NOMO-1 (cell line): ENCODE results near the gene LRRC49.
"Not testable (repeated sequence)": the region's sequence is repeated elsewhere in the genome, so short reads cannot be mapped to it uniquely, and the experiment has no call there.

Experiments used
- DNase-seq, 2 experiments: peaks; one replicate each; lab custom pipeline; 2025; ENCODE audit not compliant: unreplicated experiment in 2 of 2; lab: John Stamatoyannopoulos, UW

LRRC49 gene

GRCh38 chr15:70967646-70968045 is 75.0 kb downstream of the LRRC49 start:
- no peak for DNase-seq

- peak in 1 of 2 experiments; percentile 6 for DNase-seq
Observed at GRCh38 chr15:70974004-70974832, 81.6 kb downstream of the LRRC49 start.

DNA sequence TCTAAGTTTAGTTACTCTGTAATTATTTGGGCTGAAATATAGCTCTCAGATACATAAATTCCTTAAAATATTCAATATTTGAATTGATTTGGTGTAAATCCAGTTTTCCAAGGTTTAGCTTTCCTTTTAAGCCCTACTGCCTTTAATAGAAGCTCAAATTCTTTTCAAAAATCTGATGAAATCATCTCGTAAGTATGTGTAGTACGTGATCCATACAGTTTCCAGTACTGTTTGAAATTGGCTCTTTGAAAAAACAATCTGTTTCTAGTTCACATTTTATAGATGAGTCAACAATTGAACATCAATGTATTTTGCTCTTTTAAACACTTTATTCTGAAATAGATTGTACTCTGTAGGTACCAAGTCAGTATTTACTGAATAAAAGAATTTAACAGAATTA is 84.2 kb downstream of the LRRC49 start:
- no peak for DNase-seq

DNA sequence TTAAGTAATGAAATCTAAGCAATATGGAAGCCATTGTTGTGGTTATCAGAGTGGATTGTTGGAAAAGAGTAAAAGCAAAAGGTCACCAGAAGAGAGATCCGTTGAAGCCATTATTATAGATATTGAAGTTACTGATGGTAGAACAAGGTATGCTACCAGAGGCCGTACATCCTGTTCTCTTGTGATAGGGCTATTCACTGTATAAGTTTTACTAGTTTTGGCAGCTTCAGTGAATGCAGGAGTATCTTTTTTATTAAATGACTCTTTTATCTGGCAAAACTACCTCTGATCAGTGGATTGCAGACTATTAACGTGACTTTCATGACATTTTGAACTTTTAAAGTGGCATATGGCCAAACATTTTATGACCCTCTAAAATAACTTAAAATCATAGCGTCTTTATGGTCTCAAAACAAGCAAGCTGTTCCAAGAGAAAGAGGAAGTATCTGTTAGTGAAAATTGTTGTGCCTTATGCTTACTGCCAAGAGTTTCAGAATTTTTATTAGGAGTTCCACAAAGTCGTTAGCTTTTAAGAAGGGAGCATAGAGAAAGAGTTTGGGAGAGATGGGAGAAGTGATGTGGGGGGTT is 102.9 kb downstream of the LRRC49 start:
- peak; percentile 1 to 34 for DNase-seq

- DNase-seq: no peak
Observed at GRCh38 chr15:70998319-70998718, 105.7 kb downstream of the LRRC49 start.

DNA sequence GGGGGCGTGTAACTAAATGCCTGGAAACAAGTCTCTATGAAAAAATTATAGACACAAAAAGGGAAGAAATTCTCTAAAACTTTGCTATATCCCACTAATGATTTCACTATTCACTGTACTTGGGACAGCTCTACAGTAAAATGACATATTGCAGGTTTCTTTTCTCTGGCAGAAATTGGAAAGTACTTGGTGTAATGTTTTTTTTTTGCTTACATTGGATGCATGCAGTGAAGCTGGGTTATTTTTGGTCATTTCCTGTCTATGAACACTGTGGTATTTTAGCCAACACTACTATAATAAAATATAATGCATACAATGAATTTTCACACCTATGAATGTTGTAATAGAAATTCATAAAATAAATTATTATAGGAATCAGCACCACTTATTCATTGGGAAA is 109.7 kb downstream of the LRRC49 start:
- no peak for DNase-seq

GRCh38 chr15:71003319-71003718 is 110.7 kb downstream of the LRRC49 start:
- DNase-seq: no peak

DNA sequence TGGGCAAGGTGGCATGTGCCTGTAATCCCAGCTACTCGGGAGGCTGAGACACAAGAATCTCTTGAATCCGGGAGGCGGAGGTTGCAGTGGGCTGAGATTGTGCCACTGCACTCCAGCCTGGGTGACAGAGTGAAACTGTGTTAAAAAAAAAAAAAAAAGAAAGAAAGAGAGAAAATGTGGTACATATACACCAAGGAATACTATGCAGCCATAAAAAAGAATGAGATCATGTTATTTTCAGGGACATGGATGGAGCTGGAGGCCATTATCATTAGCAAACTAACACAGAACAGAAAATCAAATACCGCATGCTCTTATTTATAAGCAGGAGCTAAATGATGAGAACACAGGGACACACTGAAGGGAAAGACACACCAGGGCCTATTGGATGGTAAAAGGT is 111.9 kb downstream of the LRRC49 start:
- DNase-seq: not testable (repeated sequence)

DNA sequence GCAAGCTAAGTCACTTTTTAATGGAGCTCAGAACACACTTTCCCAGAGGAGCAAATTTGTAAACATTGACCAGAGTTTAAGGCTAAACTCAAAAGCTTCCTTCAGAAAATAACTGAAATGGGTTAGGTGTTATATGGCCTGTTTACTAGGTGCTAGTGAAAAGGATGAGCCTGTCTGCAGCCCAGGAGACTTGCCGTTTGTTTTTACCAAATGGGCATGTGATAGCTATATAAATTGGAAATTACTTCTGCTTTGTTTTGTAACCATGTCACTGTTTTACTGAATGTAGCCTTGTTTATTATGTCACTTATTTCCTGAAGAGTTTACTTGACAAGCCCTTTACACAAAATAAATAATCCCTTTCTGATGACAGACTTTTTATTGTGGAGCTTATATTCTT is 113.3 kb downstream of the LRRC49 start:
- DNase-seq: no peak

DNA sequence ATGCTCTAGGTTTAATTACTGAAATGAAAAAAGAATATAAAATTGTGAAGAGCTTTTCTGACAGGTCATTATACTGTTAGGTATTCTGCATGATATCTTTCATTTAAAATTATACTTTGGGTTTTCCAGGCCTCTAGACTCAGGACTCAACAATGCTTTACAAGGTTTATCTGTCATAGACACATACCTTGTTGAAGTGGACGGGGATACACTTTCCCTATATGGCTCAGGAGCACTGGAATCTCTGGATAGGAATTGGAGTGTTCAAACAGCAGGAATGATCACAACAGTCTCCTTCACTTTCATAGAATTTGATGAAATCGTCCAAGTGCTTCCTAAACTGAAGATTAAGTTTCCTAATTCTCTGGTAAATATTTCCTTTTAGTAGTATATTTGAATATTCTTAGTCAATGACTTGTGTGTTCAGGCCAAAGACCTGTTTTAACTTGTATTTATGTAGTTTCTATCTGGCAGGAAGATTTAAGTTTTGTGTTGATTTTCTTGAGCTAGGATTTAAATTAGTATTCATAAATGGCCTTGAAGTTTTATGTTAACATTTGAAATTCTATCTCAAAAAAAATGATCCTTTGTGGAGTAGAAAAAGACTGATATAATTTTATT is 115.7 kb downstream of the LRRC49 start:
- no peak for DNase-seq

GRCh38 chr15:71010472-71010871 is 117.8 kb downstream of the LRRC49 start:
- no peak for DNase-seq

GRCh38 chr15:71010997-71011396 is 118.4 kb downstream of the LRRC49 start:
- no peak for DNase-seq

- DNase-seq: peak in 1 of 2 experiments; percentile 1
Observed at GRCh38 chr15:71011503-71012155, 119.0 kb downstream of the LRRC49 start.

DNA sequence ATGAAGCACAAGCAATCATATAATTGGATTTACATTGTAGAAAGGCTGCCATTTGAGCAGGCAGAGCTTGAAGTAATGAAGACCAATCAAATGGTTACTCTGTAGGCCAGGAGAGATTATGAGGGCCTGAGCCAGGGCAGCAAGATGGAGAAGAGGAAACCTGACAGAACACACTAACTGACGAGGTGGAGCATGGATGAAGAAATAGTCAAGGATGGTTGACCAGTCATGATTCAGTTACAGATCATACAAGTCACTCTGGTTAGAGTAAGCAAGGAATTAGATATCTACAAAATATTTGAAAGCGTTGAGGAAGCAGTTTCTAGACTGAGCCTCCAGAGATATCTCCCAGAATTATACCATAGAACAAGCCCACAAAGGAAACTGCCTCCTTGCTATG is 120.8 kb downstream of the LRRC49 start:
- no peak for DNase-seq

GRCh38 chr15:71015342-71015741 is 122.7 kb downstream of the LRRC49 start:
- DNase-seq: no peak

DNA sequence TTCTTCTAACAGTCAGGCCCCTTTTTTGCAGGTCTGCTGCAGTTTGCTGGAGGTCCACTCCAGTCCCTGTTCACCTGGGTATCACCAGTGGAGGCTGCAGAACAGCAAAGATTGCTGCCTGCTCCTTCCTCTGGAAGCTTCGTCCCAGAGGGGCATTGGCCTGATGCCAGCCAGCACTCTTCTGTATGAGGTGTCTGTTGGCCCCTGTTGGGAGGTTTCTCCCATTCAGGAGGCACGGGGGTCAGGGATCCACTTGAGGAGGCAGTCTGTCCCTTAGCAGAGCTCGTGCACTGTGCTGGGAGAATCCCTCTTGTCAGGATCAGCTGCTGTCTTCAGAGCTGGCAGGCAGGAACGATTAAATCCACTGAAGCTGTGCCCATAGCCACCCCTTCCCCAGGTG is 138.6 kb downstream of the LRRC49 start:
- not testable (repeated sequence) for DNase-seq

DNA sequence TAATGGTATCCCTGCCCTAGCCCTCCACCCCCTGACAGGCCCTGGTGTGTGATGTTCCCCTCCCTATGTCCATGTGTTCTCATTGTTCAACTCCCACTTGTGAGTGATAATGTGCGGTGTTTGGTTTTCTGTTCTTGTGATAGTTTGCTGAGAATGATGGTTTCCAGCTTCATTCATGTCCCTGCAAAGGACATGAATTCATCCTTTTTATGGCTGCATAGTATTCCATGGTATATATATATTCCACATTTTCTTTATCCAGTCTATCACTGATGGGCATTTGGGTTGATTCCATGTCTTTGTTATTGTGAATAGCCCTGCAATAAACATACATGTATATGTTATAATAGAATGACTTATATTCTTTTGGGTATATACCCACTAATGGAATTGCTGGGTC is 142.9 kb downstream of the LRRC49 start:
- not testable (repeated sequence) for DNase-seq

GRCh38 chr15:71042356-71042922 is 149.8 kb downstream of the LRRC49 start:
- no peak for DNase-seq

GRCh38 chr15:71043373-71043772 is 150.7 kb downstream of the LRRC49 start:
- no peak for DNase-seq

DNA sequence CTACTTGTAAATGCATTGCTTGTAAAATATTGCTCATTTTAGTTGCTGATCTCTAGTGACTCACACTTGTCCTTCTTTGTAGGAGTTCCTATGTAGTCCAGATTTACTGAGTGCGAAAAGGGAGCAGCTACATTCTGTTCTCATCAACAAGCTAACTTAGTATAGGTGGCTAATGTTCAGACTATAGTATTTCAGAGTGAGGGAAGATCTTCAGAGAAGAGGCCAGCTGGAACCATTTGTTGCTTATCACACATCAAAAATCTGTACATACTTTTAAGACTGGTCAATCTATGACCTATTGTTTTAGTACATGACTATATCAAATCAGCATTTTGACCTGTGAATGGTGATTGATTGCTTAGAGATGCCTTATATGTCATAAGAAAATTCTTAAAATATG is 151.4 kb downstream of the LRRC49 start:
- DNase-seq: no peak

DNA sequence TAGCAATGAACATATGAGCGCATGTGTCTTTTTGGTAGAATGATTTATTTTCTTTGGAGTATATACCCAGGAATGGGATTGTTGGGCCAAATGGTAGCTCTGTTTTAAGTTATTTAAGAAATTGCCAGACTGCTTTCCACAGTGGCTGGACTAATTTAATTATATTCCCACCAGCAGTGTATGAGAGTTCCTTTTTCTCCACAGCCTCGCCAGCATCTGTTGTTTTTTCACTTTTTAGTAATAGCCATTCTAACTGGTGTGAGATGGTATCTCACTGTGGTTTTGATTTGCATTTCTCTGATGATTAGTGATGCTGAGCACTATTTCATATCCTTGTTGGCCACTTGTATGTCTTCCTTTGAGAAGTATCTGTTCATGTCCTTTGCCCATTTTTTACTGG is 153.5 kb downstream of the LRRC49 start:
- DNase-seq: not testable (repeated sequence)
